ENCODE data around the gene AMBP.

The AMBP gene

GRCh38 chr9:114078021-114078780 lies at the start of gene AMBP:
TSS of gene AMBP (minus strand) at chr9:114078300. CDS start at chr9:114078209, 91 bp downstream.
- no peak for DNase-seq (ENCODE audit: insufficient read length, low spot score)
- TF ChIP-seq, protein P1, sequence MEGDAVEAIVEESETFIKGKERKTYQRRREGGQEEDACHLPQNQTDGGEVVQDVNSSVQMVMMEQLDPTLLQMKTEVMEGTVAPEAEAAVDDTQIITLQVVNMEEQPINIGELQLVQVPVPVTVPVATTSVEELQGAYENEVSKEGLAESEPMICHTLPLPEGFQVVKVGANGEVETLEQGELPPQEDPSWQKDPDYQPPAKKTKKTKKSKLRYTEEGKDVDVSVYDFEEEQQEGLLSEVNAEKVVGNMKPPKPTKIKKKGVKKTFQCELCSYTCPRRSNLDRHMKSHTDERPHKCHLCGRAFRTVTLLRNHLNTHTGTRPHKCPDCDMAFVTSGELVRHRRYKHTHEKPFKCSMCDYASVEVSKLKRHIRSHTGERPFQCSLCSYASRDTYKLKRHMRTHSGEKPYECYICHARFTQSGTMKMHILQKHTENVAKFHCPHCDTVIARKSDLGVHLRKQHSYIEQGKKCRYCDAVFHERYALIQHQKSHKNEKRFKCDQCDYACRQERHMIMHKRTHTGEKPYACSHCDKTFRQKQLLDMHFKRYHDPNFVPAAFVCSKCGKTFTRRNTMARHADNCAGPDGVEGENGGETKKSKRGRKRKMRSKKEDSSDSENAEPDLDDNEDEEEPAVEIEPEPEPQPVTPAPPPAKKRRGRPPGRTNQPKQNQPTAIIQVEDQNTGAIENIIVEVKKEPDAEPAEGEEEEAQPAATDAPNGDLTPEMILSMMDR (IDR thresholded peaks at IDR 0.05; ENCODE audit: insufficient read depth, missing control alignments): no peak
- FAIRE-seq: no peak

- DNase-seq (ENCODE audit: insufficient read length, low spot score) (no peak), FAIRE-seq (no peak)
- TF ChIP-seq, protein P1 (IDR thresholded peaks at IDR 0.05; ENCODE audit: insufficient read depth, missing control alignments): no peak
These were observed 48.4 kb upstream of the AMBP start for GRCh38 chr9:114126247-114127060.

GRCh38 chr9:114125476-114126013 lies 47.4 kb upstream of the AMBP start:
- DNase-seq (ENCODE audit: insufficient read length, low spot score) (no peak), FAIRE-seq (no peak)
- TF ChIP-seq, protein P1 (IDR thresholded peaks at IDR 0.05; ENCODE audit: insufficient read depth, missing control alignments): no peak

DNA sequence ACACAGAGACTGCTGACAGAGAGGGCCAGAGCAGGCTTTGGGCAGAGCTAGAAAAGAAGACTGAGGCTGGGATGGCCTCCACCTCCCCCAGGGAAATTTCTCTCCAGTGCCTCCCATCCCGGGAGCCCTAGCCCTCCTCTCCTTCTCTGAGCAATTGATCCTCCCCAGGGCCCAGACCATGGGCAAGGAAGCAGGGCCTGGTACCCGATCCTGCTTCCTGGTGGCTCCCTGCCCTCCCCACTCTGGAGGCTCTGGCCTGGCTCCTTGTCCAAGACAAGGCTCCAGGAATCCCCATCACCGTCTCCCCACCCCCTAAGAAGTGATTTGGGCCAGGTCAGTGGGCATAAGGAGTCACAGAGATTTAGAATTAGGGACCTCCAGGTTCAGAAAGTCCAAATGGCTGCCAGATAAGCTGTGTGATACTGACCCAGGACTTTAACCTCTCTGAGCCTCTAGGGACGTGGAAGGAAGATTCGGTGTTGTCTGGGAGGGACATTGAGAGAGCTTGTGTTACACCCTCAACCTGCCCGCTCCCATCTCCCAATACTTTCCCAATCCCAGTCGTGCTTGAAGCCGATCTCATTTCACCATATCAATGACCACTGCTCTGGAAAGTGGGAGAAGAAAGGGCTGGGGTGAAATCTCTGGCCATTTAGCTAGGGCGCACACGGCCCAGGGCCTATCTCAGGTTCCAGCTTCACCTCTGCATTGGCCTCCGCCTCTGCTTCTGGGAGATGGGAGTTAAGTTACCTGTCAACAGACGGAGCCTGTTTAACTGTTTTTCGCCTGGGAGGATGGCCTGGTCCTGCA lies 46.8 kb upstream of the AMBP start:
- FAIRE-seq (no peak), DNase-seq (ENCODE audit: insufficient read length, low spot score) (no peak)
- TF ChIP-seq, protein P1 (IDR thresholded peaks at IDR 0.05; ENCODE audit: insufficient read depth, missing control alignments): no peak

DNA sequence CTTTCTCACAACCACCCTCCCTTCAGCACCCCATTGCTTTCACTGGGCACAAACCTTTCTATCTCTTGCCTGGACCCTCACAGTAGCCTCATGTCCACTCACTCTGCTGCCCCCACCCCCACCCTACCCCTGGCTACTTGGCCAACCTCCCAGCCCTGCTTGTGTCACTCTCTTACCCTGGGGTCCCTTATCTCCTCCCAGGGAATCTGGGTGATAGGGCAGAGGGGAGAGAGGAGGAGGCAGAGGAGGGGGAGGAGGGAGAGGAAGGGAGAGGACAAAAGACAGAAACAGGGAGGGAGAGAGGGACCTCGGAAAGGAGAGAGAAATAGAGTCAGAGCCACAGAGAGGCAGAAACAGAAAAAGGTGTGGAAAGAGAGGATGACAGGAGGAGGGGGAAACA lies 46.0 kb upstream of the AMBP start:
- TF ChIP-seq, protein P1 (IDR thresholded peaks at IDR 0.05; ENCODE audit: insufficient read depth, missing control alignments): no peak
- no peak for FAIRE-seq
- DNase-seq (ENCODE audit: insufficient read length, low spot score): no peak

DNA sequence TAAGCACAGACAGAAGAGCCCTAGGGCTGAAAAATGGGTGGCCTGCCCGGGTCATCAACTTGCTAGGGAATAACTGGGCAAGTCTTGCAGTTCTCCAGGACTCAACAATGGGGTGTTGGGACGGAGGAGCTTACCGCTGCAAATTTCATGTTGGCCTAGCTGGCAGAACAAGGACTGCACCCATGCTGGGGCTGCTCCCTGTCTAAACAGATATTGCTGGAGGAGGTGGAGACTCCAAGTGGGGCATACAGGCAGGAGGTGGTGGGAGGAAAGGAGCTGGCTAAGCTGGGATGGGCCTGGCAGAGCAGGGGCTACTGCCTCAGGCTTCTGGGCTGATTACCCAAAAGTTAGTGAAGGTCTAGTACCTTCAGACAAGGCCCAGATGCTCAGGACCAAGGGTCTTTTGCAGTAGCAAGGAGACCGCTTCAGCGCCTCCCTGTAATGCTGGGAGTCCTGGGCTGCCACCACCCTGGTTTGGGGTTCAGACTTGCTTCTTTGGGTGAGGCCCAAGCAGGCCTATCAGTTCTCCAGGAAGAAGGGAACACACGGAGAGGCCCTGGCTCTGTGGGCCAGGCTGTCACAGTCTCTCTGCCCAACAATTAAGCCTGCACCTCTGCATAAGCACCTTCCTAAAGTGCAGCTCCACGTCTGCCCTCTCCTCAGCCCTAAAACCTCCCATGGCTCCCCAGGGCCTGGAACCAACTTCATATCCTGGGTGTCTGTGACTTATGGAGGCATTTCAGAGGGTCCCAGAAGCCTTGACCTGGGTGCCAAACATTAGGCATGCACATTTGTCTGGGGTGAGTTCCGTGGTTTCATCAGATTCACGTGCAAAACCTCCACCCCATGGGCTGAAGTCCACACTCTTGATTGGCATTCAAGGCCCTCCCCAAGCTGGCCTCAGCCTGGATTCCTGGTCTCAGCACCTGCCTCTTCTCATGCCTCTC lies 45.2 kb upstream of the AMBP start:
- FAIRE-seq (no peak), DNase-seq (ENCODE audit: insufficient read length, low spot score) (no peak)
- TF ChIP-seq, protein P1 (IDR thresholded peaks at IDR 0.05; ENCODE audit: insufficient read depth, missing control alignments): no peak

Measured in D721Med (cell line).